NCI-H2107 treated with DMSO at 0.1 percent for 48 hours (cell line): ENCODE results near the gene AKR1E2.

Experiments used
- DNase-seq: peaks from one replicate; lab custom pipeline; 2025; ENCODE audit not compliant: unreplicated experiment; lab: John Stamatoyannopoulos, UW

AKR1E2 gene

DNA sequence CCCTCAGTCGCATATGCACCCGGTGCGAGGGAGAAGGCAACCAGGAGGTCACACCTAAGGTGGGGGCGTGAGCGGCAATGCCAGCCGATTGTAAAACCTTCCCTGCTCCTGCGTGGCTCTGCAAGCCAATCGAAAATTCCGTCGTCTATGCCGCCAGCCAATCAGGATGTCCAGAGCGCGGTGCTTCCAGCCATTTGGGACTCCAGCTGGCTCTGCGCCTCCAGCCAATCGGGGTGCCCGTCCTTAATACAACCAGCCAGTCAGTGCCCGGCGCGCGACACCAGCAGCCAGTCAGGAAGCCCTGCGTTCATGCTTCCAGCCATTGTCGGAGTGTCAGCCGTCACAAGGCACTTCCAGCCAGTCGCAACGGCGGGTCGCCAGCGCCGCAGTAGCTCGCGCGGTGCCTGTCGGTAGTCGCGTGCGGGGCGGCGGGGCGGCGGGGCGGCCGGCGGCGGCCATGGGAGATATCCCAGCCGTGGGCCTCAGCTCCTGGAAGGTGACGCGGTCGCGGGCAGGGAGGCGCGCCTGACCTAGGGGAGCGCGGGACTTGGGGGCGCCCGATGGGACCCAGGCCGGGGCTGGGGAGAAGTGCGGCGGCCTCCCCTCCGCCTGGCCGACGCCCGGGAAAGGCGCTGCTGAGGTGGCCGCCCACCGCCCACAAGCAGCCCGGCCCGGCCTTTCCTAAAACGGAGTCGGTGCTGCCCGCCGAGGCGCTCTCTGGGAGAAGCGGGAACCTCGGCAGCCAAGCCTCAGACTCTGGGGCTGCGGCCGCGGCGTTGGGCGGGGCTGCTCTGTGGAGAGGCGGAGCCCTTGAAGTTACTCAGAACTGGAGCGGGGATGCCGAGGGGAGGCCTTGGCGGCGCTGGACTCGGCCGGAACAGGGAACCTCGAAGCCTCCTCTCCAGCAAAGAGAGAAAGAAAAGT, at the start of gene AKR1E2:
TSS of gene AKR1E2 (plus strand) at position 340 of the 924 bp plus-strand sequence. CDS start at position 458, 118 bp downstream.
- DNase-seq = peak; percentile 6

DNA sequence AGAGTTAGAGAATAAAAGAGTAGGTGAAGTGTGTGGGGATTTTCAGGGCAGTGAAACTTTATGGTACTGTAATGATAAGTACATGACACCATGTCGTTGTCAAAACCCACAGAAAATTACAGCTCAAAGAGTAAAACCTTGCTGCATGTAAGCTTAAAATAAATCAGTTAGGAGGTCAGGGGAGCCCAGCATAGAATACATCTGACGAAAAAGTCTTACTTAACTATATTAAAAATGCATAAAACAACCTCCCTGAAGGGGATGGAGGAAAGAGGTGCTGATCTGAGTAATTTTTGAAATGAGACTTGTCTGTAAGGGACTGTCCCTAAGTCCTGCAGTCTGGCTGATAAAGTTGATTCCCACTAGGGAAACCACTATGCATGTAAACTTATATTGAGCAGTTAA, 49.8 kb upstream of the AKR1E2 start:
- no peak for DNase-seq

DNA sequence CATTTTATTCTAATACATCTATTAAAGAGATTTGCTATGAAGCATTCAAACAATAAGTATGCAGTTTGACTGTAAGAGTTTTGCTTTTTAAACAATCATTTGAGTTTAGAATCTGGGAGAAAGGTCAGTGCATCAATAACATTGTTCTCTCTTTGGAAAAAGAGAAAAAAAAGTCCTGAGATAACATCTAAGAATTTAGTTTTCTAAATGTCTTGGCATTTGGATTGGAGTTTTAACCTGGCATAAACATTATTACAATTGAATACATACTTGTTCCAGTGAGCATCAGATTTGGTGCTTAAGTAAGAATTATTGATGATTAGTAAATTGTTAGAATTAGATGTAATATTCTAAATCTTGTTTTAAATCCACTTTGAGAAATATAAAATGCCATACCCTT, 47.2 kb upstream of the AKR1E2 start:
- no peak for DNase-seq

DNA sequence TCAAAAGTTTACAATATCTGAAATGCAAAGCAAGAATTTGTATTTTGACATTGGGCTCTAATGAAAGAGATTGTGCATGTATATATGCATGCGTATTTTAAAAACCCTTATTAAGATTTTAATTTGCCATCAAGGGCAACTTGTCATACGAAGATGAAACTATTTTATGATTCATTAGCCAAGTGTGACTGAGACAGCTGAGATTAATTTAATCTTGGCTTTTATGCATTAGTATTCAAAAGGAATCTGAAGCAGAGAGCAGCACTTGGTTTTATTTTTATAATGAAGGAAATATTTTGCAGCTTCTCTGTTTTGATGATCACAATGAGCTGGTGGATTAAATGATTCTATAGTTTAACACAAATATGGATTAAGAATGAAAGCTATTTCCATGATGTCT, 45.9 kb upstream of the AKR1E2 start:
- DNase-seq = no peak

DNA sequence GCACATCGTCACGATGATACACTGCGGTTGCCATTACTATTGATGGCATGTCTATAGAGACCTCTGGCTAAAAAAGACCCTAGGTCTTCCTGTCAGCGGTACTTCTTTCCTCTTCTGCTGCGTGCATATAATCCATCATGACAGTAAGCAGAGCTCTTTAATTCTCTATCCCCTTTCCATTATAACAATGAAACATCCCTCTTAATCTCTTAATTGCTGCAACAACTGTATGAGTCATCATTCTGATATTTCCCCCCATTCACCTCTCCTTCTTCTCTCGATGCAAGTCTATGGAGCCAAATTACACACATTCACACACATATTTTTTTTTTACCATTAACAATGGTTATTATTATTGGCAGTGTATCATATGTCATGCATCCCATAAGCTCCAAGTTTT, 45.2 kb upstream of the AKR1E2 start:
- DNase-seq = no peak

DNA sequence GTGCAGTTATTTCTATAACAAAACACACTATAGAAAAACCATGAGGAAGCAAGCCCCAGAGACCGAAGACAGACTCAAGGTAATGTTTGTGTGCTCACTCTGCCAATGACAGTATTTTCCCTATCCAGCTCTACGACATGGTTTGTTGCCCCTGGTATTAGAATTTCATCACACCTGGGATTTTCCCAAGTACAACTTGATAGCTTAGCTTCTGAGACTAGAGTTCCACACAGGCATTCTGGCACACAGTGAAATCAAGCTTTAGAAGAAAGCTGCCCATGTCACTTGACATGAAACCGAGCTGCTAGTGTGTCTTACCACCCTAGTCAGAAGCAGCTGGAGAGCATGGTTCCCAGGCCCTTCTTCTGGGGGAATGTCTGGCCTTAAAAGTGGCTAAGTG, 44.1 kb upstream of the AKR1E2 start:
- no peak for DNase-seq

DNA sequence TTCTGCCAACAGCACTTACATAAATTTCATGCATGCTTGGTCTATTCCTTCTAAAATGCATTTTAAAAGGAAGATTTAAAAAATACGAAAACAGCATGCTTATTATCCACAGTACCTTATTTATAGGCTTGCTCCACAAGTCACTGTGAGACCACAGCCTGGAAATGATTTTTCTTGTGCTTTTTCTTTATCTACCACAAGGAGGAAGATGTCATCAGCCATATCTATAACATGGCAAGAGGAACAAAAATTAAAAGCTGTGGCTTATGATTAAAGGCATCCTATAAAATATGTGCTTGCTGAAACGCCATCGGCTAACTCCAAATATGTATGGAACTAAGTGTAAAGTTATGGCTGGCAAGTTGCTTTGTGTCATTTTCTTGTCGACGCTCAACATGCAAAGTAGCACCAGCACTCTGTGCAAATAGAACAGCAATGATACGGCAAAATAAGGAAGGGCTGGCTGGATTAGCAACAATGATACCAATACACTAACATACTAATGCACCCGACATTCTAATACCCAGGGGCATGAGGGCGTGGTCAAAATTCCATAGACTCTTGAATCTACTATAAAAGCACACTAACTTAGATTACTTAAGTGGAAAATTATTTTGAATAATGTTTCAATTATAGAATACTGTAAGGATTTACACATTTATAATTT, 41.2 kb upstream of the AKR1E2 start:
- no peak for DNase-seq

DNA sequence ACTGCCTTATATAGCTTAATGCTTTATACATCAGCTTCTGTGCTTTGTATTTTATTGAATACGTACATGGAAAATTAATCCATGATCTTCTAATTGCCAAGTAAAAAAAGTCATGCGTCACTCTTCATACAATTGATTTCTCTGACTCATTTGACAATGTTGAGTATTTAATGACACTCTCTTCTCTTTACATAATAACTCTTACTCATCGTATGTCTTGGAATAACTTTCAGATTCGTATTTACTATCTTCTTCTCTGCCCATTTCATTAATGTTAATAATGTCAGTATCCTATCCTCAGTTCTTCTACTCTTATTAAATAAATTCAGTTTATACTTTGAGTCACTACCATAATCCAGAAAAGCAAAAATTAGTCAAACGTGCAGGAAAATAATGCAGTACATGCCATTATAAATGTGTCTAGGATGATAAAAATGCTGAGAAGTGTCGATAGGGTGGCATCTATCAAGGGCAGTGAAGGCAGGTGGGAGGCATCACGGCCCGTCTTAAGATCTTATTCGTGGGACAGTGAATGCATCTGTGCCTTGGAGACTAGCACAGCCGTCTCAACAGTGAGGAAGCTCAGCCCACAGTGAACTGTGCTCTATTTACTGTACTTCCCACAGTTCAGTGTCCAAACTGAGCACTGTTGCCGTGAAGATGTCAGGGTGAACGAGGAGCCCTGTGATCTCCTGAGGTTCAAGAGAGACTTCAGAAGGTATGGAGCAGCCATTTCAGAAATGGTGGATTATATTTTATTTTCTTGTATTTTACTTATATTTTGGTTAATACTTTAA, 39.8 kb upstream of the AKR1E2 start:
- no peak for DNase-seq

DNA sequence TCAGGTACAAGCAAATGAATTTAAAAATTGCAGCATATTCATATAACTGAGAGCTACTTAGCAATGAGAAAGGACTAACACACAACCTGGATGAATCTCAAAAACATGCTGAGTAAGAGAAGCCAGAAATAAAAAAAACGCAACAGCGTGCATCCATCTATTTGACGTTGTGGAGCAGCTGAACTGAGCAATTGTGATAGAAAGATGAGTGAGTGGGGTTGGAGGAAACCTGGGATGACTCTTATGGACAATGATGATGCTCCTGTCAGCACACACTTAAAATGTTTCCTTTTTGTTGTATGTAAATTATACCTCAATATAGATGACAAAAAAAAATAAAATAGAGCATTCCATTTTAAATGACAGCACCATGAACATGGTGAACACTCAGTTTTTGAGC, 36.0 kb upstream of the AKR1E2 start:
- DNase-seq = no peak

DNA sequence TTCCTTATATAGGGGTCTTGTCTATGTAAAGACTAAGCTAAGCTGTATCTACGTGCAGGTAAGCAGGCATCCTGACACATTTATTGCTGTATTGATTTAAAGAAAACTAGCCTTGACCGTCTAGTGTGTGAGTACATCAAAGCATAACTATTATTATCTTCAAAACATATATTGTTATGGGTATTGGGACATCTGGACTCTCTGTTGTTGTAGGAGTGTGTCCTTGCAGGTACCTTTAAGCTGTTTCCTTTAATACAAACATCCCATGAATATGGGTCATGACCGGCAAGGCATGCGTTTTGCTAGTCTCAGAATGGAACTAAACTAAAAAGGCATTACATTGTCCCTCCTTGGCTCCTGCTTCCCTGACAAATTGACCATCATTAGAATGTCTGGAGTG, 35.1 kb upstream of the AKR1E2 start:
- no peak for DNase-seq

DNA sequence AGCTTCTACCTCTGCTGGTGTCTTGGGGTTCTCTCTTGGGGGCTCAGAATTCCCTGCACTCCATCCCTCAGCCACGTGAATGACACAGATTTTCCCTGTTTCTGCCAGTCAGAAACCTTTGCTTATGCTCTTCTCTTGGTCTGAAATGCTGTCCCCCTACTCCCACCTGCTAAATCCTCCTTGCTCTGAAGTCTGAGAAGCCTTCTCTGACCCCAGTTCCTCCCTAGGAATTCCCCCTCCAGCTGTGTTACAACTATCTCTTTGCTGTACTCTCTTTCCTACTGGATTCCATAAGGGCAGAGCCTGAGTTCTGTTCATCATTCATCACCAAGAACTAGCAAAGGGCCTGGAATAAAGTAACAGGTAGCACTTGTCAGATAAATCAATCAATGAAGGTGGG, 33.6 kb upstream of the AKR1E2 start:
- no peak for DNase-seq

DNA sequence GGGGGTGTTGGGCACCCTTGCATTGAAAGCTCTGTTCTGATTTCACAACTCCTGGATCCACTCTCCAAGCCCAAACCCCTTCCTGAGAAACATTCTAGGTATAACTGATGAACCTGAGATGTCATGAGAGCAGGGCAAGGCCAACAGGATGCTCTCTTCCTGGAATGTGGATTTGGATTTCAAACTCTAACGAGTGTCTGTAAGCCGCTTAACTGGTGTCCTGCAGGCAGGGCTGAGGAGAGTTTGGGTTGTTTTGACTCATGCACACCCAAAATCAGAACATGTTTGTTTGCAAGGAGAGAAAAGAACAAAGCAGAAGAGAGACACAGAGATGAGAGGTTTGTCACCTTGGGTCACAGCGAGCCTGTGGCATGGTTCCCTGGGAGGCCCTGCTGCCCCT, 24.6 kb upstream of the AKR1E2 start:
- no peak for DNase-seq

DNA sequence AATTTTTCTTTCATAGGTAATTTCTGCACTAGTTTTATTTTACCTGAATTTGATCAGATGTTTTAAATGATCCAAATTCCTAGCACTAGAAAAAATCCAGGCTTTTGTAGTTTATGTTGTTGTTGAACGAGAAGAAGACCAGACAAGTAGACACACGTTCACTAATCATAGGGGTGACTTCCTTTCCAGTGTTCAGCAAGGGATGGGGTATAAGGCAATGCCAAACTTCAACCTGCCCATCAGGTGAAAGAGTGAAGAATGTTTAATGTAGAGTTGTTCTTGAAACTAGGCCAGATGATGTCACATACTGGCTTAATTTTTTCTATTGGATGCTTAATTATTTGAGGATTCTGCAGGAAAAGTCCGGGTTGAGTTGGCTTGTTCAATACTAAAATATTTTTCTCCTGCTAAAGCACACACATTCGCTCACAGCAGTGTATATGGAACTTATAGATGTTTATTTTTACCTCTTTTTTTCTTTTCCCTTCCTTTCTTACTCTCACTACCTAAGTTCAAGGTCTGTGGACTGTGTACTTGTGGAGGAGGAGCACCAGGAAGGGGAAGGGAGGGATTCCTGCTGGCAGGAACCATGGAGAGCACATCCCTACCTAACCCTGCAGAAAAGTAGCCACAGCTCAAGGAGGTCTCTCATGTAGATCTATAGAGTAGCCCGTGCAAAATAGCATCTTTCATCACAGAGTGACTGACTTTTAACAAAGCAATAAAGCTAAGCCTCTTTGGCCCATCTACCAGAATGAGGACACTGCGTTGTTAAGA, 23.1 kb upstream of the AKR1E2 start:
- DNase-seq = no peak

DNA sequence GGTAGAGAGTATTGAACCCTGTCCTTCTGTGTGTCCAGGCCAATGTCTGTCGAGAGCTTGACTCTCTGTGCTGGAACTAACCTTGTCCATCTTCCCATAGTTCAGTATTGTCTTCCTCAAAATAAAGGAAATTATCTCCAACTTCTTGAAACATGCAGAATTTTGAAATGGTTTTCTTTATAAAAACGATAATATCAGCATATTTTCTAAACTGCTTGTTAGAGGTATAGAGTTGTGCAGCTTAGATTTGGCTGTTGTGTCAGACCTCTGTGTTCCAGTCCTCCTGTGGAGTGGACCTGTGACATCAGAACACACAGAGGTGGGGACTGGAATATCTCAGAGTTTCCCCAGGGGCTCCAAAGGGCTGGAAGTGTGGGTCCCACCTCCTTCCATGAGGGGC, 22.2 kb upstream of the AKR1E2 start:
- DNase-seq = no peak

DNA sequence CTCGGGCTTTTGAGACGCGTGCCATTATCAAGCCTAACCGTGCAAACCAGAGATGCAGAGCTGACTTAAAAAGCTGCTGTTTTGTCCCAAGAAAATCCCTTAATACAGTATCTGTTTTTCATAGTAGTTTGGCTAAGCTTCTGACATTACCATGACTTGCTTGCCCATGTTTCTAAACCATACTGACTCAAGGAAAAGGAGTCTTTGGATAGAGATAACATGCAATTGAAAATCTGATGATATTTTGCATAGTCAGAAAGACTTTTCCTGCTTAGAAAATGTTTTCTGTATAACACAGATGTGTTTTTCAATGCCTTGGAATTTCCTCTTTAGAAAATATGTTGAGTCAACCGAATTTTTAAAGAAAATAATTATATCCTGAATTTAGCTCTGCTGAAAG, 21.5 kb upstream of the AKR1E2 start:
- DNase-seq = no peak

DNA sequence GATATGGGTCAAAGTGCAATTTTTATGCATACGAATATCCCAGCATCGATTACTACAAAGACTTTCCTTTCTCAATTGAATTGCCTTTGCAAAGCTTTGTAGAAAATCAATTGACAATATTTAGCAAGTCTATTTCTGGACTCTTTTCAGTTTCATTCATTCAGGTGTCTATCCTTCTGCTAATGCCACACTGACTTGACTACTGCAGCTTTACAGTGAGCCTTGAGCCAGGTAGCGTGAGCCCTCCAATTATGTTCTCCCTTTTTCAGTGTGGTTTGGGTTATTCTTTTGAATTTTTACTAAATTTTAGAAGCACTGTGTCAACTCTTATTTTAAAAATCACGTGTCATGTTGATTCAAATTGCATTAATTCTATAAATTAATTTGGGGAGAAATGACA, 19.5 kb upstream of the AKR1E2 start:
- no peak for DNase-seq

DNA sequence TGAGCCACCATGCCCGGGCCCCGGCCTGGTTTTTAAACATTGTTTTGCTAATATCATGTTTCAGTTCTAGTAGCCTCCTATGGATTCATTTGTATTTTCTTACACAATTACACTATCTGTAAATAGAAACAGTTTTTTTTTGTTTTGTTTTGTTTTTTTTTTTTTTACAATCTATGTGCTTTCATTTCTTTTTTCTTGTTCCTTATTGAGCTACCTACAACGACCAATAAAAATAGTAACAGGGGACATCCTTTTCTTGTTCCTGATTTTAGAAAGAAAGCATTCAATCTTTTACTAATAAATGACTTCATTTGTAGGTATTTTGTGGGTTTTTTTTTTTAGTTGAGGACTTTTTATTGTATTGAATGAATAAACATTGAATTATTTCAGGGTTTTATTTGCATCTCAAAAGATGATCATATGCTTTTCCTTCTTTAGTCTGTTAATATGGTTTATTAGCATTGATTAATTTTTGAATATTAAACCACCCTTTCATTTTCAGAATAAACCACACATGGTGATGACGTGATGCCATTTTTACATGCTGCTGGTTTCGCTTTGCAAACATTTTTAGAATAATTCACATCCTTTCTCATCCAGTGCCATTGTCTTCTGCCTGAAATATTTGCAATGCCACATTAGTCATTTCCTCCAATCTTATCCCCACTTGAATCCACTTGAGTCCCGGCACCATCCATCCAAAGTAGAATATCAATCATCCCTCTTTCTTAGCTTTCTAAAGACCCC, 18.1 kb upstream of the AKR1E2 start:
- no peak for DNase-seq

DNA sequence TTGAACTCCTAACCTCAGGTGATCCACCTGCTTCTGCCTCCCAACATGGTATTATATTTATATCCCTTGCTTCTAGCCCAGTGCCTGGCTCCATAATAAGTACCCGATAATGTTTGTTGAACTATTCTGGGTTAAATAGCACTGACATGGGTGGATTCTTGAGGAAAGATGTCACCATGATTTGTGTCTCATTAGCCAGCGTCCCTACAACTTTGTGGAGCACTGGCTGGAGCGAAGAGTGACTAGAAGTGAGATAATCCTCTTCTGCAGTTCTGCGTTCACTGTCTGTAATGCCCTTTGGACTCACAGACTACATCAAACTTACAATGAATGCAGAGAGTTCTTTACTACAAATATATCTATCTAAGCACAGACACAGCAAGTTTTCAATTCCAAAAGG, 16.9 kb upstream of the AKR1E2 start:
- DNase-seq = no peak

DNA sequence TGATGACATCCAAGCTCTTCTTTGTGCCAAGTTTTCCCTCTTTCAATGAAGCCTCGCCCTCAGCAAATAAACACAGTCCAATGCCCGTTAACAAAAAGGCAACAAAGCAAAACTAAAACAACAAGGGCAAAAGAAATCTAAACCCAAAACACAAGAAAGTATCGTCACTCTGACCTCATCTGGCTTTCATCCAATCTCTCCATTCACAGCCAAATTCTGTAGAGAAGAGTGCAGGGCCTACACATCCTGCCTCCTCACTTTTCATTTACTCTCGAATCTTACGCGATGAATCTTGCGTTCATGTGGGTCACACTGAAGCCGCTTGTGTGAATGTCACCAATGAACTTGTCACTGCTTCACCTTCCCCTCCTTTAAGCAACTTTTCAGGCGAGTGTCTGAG, 15.9 kb upstream of the AKR1E2 start:
- no peak for DNase-seq

DNA sequence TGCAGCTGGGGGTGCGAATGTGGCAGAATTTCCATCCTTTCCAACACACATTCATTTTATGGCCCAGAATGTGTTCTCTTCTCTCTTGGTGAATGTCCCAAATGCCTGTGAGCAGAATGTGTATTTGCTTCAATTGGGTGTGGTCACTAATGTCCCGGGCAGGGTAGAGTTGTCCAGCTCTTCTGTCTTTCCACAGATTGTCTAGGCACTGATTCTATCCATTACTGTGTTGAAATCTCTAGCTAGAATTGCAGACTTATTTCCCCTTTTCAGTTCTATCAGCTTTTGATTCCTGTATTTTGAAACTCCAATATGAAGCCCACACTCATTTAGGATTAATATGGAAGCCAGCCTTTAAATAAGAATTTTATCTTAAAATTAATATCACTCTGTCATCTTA, 14.0 kb upstream of the AKR1E2 start:
- no peak for DNase-seq
